ENCODE data around the gene TSPAN9. TPM values are rescaled to one million over a fixed set of nuclear protein-coding genes. Genes with fewer than 3 reads are reported as not detected.

Gene TSPAN9, protein sequence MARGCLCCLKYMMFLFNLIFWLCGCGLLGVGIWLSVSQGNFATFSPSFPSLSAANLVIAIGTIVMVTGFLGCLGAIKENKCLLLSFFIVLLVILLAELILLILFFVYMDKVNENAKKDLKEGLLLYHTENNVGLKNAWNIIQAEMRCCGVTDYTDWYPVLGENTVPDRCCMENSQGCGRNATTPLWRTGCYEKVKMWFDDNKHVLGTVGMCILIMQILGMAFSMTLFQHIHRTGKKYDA
- total RNA-seq (2022; extraction: Qiagen RNA extraction; ENCODE audit: low read depth), result 23.0 to 50.7 TPM (median 43.2 TPM) in 5 replicates

GRCh38 chr12:3076730-3077571, at the start of gene TSPAN9:
TSPAN9 (plus strand) TSS chr12:3077379; CDS start chr12:3201194, 123,815 bp downstream.

Other genes with a start within 250 kb of the TSPAN9 start
- gene NRIP2, start 242.3 kb upstream of the TSPAN9 start, total RNA-seq (2022; extraction: Qiagen RNA extraction; ENCODE audit: low read depth), result not detected in 5 replicates
- gene TEX52, start 220.3 kb upstream of the TSPAN9 start, total RNA-seq (2022; extraction: Qiagen RNA extraction; ENCODE audit: low read depth), result not detected in 5 replicates
- 77.0 to 96.8 TPM (median 92.7 TPM) in 5 replicates for gene FOXM1, start 200.2 kb upstream of the TSPAN9 start, total RNA-seq (2022; extraction: Qiagen RNA extraction; ENCODE audit: low read depth)
- 39.8 to 49.6 TPM (median 45.7 TPM) in 5 replicates for gene RHNO1, start 200.2 kb upstream of the TSPAN9 start, total RNA-seq (2022; extraction: Qiagen RNA extraction; ENCODE audit: low read depth)
- 18.1 to 21.4 TPM (median 20.3 TPM) in 5 replicates for gene TULP3, start 186.5 kb upstream of the TSPAN9 start, total RNA-seq (2022; extraction: Qiagen RNA extraction; ENCODE audit: low read depth)
- gene TEAD4, start 118.0 kb upstream of the TSPAN9 start, total RNA-seq (2022; extraction: Qiagen RNA extraction; ENCODE audit: low read depth), result 37.2 to 51.6 TPM (median 49.0 TPM) in 5 replicates

Data from A549 treated with ZK216348 at 1 μM for 4 hours (cell line).